DOHH2 (cell line): ENCODE data around the gene INHBB.

Experiments
- CTCF ChIP-seq: fragments of 200-600 bp; sonication (generic); IDR thresholded peaks from one replicate; pipeline ENCODE4 v1.5.1; 2014; ENCODE audit warnings: antibody characterized with exemption, mild to moderate bottlenecking, low read depth, low read length; ENCODE audit not compliant: poor library complexity, severe bottlenecking
- EZH2phosphoT487 ChIP-seq: fragments of 200-600 bp; sonication (generic); IDR thresholded peaks from 2 replicates; pipeline ENCODE4 v1.6.1; 2017; ENCODE audit warnings: borderline replicate concordance, mild to moderate bottlenecking, antibody characterized with exemption, low read length, moderate library complexity, mixed read lengths

- TF ChIP-seq CTCF (no peak), EZH2phosphoT487 (no peak)
Observed at GRCh38 chr2:120372816-120373215, 26.9 kb downstream of the INHBB start.
